Measurements from ENCODE around the gene CHD6.

The CHD6 gene

GRCh38 chr20:41457173-41457857 is 160.9 kb downstream of the CHD6 start:
- DNase-seq = no peak

GRCh38 chr20:41456351-41456750 is 161.8 kb downstream of the CHD6 start:
- DNase-seq = no peak

- DNase-seq = no peak
These were observed 163.9 kb downstream of the CHD6 start for GRCh38 chr20:41454250-41454649.

GRCh38 chr20:41453010-41453950 is 164.9 kb downstream of the CHD6 start:
- no peak for DNase-seq

- DNase-seq = no peak
These were observed 166.0 kb downstream of the CHD6 start for GRCh38 chr20:41452226-41452625.

GRCh38 chr20:41447006-41447405 is 171.2 kb downstream of the CHD6 start:
- no peak for DNase-seq

- DNase-seq = no peak
These were observed 171.7 kb downstream of the CHD6 start for GRCh38 chr20:41446456-41446855.

GRCh38 chr20:41444821-41445220 is 173.4 kb downstream of the CHD6 start:
- no peak for DNase-seq

- DNase-seq = no peak
These were observed 174.5 kb downstream of the CHD6 start for GRCh38 chr20:41443691-41444090.

- no peak for DNase-seq
These were observed 177.3 kb downstream of the CHD6 start for GRCh38 chr20:41440882-41441281.

GRCh38 chr20:41437836-41438235 is 180.3 kb downstream of the CHD6 start:
- DNase-seq = no peak

- DNase-seq = no peak
These were observed 181.5 kb downstream of the CHD6 start for GRCh38 chr20:41436679-41437078.

- no peak for DNase-seq
These were observed 185.0 kb downstream of the CHD6 start for GRCh38 chr20:41433203-41433602.

GRCh38 chr20:41432746-41433145 is 185.4 kb downstream of the CHD6 start:
- no peak for DNase-seq

GRCh38 chr20:41428285-41428684 is 189.9 kb downstream of the CHD6 start:
- DNase-seq = no peak

GRCh38 chr20:41427833-41428232 is 190.3 kb downstream of the CHD6 start:
- no peak for DNase-seq

- DNase-seq = no peak
These were observed 191.2 kb downstream of the CHD6 start for GRCh38 chr20:41426976-41427375.

- no peak for DNase-seq
These were observed 191.9 kb downstream of the CHD6 start for GRCh38 chr20:41426086-41426830.

GRCh38 chr20:41425180-41425884 is 192.8 kb downstream of the CHD6 start:
- no peak for DNase-seq

- DNase-seq = no peak
These were observed 193.6 kb downstream of the CHD6 start for GRCh38 chr20:41424546-41424945.

- no peak for DNase-seq
These were observed 194.2 kb downstream of the CHD6 start for GRCh38 chr20:41424011-41424410.

- no peak for DNase-seq
These were observed 195.2 kb downstream of the CHD6 start for GRCh38 chr20:41422953-41423352.

All from activated effector memory CD4-positive, alpha-beta T cell treated with Interleukin-2 at 50 U/mL for 16 hours (primary cell).